DMS153 treated with DMSO at 0.1 percent for 48 hours (cell line): Measurements from ENCODE around the gene RNF215.
"Not testable (repeated sequence)": the region's sequence is repeated elsewhere in the genome, so short reads cannot be mapped to it uniquely, and the experiment has no call there.

Experiments
- DNase-seq: peaks from one replicate; lab custom pipeline; 2025; ENCODE audit not compliant: unreplicated experiment; lab: John Stamatoyannopoulos, UW

The RNF215 gene

GRCh38 chr22:30421695-30422480, 34.7 kb upstream of the RNF215 start:
- DNase-seq, result no peak

GRCh38 chr22:30420347-30421125, 33.3 kb upstream of the RNF215 start:
- DNase-seq, result no peak

- no peak for DNase-seq
Measured at GRCh38 chr22:30416837-30417236, 29.6 kb upstream of the RNF215 start.

- no peak for DNase-seq
Measured at GRCh38 chr22:30416403-30416802, 29.2 kb upstream of the RNF215 start.

- no peak for DNase-seq
Measured at GRCh38 chr22:30414525-30415047, 27.4 kb upstream of the RNF215 start.

- DNase-seq, result no peak
Measured at GRCh38 chr22:30413745-30414524, 26.7 kb upstream of the RNF215 start.

- no peak for DNase-seq
Measured at GRCh38 chr22:30413001-30413400, 25.8 kb upstream of the RNF215 start.

GRCh38 chr22:30411780-30412179, 24.6 kb upstream of the RNF215 start:
- no peak for DNase-seq

- DNase-seq, result no peak
Measured at GRCh38 chr22:30408388-30409102, 21.3 kb upstream of the RNF215 start.

GRCh38 chr22:30406400-30406799, 19.2 kb upstream of the RNF215 start:
- no peak for DNase-seq

GRCh38 chr22:30405731-30406130, 18.5 kb upstream of the RNF215 start:
- DNase-seq, result no peak

GRCh38 chr22:30404307-30404706, 17.1 kb upstream of the RNF215 start:
- no peak for DNase-seq

- not testable (repeated sequence) for DNase-seq
Measured at GRCh38 chr22:30402766-30403104, 15.5 kb upstream of the RNF215 start.

GRCh38 chr22:30402028-30402765, 15.0 kb upstream of the RNF215 start:
- DNase-seq, result no peak

- DNase-seq, result not testable (repeated sequence)
Measured at GRCh38 chr22:30401024-30401423, 13.8 kb upstream of the RNF215 start.

- no peak for DNase-seq
Measured at GRCh38 chr22:30400159-30400558, 12.9 kb upstream of the RNF215 start.

GRCh38 chr22:30399718-30400117, 12.5 kb upstream of the RNF215 start:
- DNase-seq, result no peak

GRCh38 chr22:30398685-30399680, 11.8 kb upstream of the RNF215 start:
- DNase-seq, result no peak
